Activated CD8-positive, alpha-beta memory T cell treated with anti-CD3 and anti-CD28 coated beads for 48 hours (primary cell): ENCODE results near the gene TRAK1.

Experiments
- DNase-seq, 3 experiments: peaks; one replicate each; pipeline ENCODE4 v3.0.0-alpha.2; 2020; ENCODE audit warnings: low read depth in 2 of 3, low spot score in 2 of 3

The TRAK1 gene

GRCh38 chr3:42068303-42069088 is 22.7 kb upstream of the TRAK1 start:
- DNase-seq = no peak

GRCh38 chr3:42070089-42070488 is 21.1 kb upstream of the TRAK1 start:
- DNase-seq = no peak

GRCh38 chr3:42070524-42070923 is 20.6 kb upstream of the TRAK1 start:
- DNase-seq = no peak

GRCh38 chr3:42071904-42072812 is 19.0 kb upstream of the TRAK1 start:
- DNase-seq = no peak

GRCh38 chr3:42072831-42073301 is 18.3 kb upstream of the TRAK1 start:
- no peak for DNase-seq

- DNase-seq = no peak
Measured at GRCh38 chr3:42077785-42078184, 13.4 kb upstream of the TRAK1 start.

GRCh38 chr3:42078677-42079076 is 12.5 kb upstream of the TRAK1 start:
- no peak for DNase-seq

- DNase-seq = no peak
Measured at GRCh38 chr3:42079701-42080452, 11.3 kb upstream of the TRAK1 start.

GRCh38 chr3:42080453-42080872 is 10.7 kb upstream of the TRAK1 start:
- no peak for DNase-seq

GRCh38 chr3:42081838-42082473 is 9.2 kb upstream of the TRAK1 start:
- DNase-seq = no peak

GRCh38 chr3:42084586-42084985 is 6.6 kb upstream of the TRAK1 start:
- DNase-seq = no peak

GRCh38 chr3:42085641-42086376 is 5.3 kb upstream of the TRAK1 start:
- no peak for DNase-seq

- no peak for DNase-seq
Measured at GRCh38 chr3:42088803-42089530, 2.2 kb upstream of the TRAK1 start.

GRCh38 chr3:42092006-42092405 is 849 bp downstream of the TRAK1 start:
- no peak for DNase-seq

GRCh38 chr3:42094128-42094527 is 3.0 kb downstream of the TRAK1 start:
- no peak for DNase-seq

- DNase-seq = no peak
Measured at GRCh38 chr3:42094691-42095391, 3.7 kb downstream of the TRAK1 start.

GRCh38 chr3:42095540-42095939 is 4.4 kb downstream of the TRAK1 start:
- DNase-seq = no peak

GRCh38 chr3:42096796-42097565 is 5.8 kb downstream of the TRAK1 start:
- no peak for DNase-seq
